ENCODE data around the gene RNF4.

DNA sequence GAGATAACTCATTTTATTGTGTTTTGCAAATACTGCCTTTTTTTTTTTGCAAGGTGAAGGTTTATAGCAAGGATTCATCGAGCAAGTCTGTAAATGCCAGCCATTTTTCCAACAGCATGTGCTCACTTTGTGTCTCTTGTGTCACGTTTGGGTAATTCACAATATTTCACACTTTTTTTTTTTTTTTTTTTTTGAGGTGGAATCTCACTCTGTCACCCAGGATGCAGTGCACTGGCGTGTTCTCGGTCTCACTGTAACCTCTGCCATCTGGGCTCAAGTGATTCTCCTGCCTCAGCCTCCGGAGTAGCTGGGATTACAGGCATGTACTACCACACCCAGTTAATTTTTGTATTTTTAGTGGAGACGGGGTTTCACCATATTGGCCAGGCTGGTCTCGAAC lies 1.9 kb downstream of the RNF4 start:
- TF ChIP-seq, protein P1, sequence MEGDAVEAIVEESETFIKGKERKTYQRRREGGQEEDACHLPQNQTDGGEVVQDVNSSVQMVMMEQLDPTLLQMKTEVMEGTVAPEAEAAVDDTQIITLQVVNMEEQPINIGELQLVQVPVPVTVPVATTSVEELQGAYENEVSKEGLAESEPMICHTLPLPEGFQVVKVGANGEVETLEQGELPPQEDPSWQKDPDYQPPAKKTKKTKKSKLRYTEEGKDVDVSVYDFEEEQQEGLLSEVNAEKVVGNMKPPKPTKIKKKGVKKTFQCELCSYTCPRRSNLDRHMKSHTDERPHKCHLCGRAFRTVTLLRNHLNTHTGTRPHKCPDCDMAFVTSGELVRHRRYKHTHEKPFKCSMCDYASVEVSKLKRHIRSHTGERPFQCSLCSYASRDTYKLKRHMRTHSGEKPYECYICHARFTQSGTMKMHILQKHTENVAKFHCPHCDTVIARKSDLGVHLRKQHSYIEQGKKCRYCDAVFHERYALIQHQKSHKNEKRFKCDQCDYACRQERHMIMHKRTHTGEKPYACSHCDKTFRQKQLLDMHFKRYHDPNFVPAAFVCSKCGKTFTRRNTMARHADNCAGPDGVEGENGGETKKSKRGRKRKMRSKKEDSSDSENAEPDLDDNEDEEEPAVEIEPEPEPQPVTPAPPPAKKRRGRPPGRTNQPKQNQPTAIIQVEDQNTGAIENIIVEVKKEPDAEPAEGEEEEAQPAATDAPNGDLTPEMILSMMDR (IDR thresholded peaks at IDR 0.05 in 8 of 11, conservative IDR thresholded peaks at IDR 0.05 in 3 of 11) = no peak
- TF ChIP-seq POLR2AphosphoS5 (IDR thresholded peaks at IDR 0.05) = no peak
- TF ChIP-seq POLR2A (IDR thresholded peaks at IDR 0.05) = no peak

All from spleen (tissue), 7 donors.